Type B pancreatic cell (in vitro differentiated cells): ENCODE measurements around the gene INO80. TPM values are rescaled to one million over a fixed set of nuclear protein-coding genes. Genes with fewer than 3 reads are reported as not detected.
"Not testable (repeated sequence)": the region's sequence is repeated elsewhere in the genome, so short reads cannot be mapped to it uniquely, and the experiment has no call there.

ENCODE experiments used
- DNase-seq: peaks from one replicate; pipeline ENCODE4 v3.0.0; 2021; ENCODE audit warnings: mixed read lengths; ENCODE audit not compliant: unreplicated experiment; ENCODE audit errors: extremely low spot score
- H3K27ac Mint-ChIP-seq: 2 replicates; pipeline ENCODE4 v1.8.0; 2021; ENCODE audit warnings: mild to moderate bottlenecking, mixed read lengths
- H3K27me3 Mint-ChIP-seq: 2 replicates; pipeline ENCODE4 v1.8.0; 2021; ENCODE audit warnings: mixed read lengths
- H3K36me3 Mint-ChIP-seq: 2 replicates; pipeline ENCODE4 v1.8.0; 2021; ENCODE audit warnings: mixed read lengths
- H3K4me1 Mint-ChIP-seq: one replicate; pipeline ENCODE4 v1.8.0; 2021; ENCODE audit warnings: mixed read lengths; ENCODE audit not compliant: unreplicated experiment
- H3K4me3 Mint-ChIP-seq: 2 replicates; pipeline ENCODE4 v1.8.0; 2021; ENCODE audit warnings: mild to moderate bottlenecking, mixed read lengths
- H3K9me3 Mint-ChIP-seq: 2 replicates; pipeline ENCODE4 v1.8.0; 2021; ENCODE audit warnings: mixed read lengths
- total RNA-seq: library from RNA; stranded (reverse); gene quantifications from 2 replicates; pipeline ENCODE4 v1.2.1, GENCODE V29; 2021; ENCODE audit warnings: low replicate concordance
- TF ChIP-seq, protein P1 (sequence below): fragments of 200-600 bp; sonication (generic); conservative IDR thresholded peaks from 2 replicates; pipeline ENCODE4 v1.5.0; 2021; ENCODE audit warnings: antibody characterized with exemption, mild to moderate bottlenecking

The INO80 gene
- total RNA-seq, 1 donor from 2014 or later, result 22.3 TPM

DNA sequence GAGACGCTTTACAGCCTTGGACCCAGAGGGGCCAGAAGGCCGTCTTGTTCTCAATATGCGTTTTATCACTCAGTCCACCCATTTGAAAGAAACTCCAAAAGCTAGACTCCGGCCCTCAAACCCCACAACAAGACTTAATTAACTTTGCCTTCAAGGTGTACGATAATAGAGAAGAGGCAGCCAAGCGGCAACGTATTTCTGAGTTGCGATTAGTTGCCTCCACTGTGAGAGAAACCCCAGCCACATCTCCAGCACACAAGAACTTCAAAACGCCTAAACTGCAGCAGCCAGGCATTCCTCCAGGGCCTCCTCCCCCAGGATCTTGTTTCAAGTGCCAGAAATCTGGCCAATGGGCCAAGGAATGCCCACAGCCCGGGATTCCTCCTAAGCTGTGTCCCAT, 17.4 kb upstream of the INO80 start:
- no peak for DNase-seq
- Mint-ChIP-seq H3K4me1 (no peaks in the 10 kb centered on the region), H3K27ac (no peak overlapping the region), H3K27me3 (peaks cover 3% of the 10 kb centered on the region), H3K4me3 (no peak overlapping the region), H3K36me3 (no peaks in the 10 kb centered on the region), H3K9me3 (no peaks in the 10 kb centered on the region)
- TF ChIP-seq, protein P1, sequence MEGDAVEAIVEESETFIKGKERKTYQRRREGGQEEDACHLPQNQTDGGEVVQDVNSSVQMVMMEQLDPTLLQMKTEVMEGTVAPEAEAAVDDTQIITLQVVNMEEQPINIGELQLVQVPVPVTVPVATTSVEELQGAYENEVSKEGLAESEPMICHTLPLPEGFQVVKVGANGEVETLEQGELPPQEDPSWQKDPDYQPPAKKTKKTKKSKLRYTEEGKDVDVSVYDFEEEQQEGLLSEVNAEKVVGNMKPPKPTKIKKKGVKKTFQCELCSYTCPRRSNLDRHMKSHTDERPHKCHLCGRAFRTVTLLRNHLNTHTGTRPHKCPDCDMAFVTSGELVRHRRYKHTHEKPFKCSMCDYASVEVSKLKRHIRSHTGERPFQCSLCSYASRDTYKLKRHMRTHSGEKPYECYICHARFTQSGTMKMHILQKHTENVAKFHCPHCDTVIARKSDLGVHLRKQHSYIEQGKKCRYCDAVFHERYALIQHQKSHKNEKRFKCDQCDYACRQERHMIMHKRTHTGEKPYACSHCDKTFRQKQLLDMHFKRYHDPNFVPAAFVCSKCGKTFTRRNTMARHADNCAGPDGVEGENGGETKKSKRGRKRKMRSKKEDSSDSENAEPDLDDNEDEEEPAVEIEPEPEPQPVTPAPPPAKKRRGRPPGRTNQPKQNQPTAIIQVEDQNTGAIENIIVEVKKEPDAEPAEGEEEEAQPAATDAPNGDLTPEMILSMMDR, result no peak

DNA sequence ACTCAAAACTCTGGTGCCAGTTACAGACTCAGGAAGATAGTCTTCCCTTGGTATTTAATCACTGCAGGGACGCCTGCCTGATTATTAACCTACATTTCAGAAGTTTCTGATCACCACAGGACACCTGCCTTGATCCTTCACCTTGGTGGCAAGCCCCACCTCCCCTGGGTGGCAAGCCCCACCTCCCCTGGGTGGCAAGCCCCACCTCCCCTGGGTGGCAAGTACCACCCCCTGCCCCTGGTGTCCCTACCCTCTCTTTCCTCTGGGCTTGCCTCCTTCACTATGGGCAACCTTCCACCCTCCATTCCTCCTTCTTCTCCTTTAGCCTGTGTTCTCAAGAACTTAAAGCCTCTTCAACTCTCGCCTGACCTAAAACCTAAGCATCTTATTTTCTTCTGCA, 16.0 kb upstream of the INO80 start:
- H3K27me3 Mint-ChIP-seq, result not testable (repeated sequence)

GRCh38 chr15:41128174-41128902, 12.3 kb upstream of the INO80 start:
- Mint-ChIP-seq H3K36me3 (no peaks in the 10 kb centered on the region), H3K27me3 (peaks cover 3% of the 10 kb centered on the region), H3K4me1 (no peaks in the 10 kb centered on the region), H3K9me3 (no peaks in the 10 kb centered on the region), H3K4me3 (no peak overlapping the region), H3K27ac (no peak overlapping the region)
- no peak for DNase-seq
- TF ChIP-seq, protein P1, result no peak

More for the DNA sequence above, 16.0 kb upstream of the INO80 start:
- not testable (repeated sequence) for H3K36me3 Mint-ChIP-seq, H3K27ac Mint-ChIP-seq, H3K9me3 Mint-ChIP-seq, DNase-seq, H3K4me1 Mint-ChIP-seq, H3K4me3 Mint-ChIP-seq

DNA sequence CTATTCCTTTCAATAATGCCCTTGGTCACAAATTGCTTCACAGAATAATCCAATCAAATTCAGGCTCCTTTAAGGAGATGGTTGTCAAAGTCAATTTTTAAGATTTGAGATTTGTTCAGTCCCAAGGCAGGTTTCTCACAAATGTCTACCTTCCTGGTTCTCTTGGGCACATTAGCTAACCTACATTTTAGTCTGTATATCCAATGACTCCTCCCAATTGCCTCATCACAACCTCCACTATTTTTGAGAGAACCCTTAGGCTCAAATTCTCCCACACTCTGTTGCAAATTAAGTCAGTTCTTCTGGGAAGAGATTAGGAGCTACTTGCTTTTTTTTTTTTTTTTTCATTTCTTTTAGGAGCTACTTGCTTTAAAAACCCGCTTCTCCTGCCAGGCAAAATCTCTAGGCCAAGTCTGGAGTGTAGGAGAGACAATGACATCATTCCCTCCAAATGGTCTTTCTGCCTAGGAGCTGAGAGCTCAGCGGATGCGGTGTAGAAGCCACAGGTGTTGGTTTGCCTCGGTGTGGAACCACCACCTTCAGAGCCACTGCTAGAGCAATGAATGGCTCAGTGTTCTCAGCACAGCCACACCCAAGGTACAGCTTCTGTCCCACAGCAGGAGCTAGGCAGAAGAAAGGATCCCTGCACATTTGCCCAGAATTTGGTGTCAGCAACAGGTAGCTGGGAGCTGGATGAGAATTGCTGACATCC, 10.0 kb upstream of the INO80 start:
- Mint-ChIP-seq H3K36me3 (no peaks in the 10 kb centered on the region), H3K27me3 (no peaks in the 10 kb centered on the region), H3K27ac (no peak overlapping the region), H3K4me1 (no peaks in the 10 kb centered on the region), H3K9me3 (no peaks in the 10 kb centered on the region), H3K4me3 (no peak overlapping the region)
- TF ChIP-seq, protein P1, result no peak
- DNase-seq, result no peak

GRCh38 chr15:41125063-41125669, 9.1 kb upstream of the INO80 start:
- TF ChIP-seq, protein P1, result no peak
- no peaks in the 10 kb centered on the region for H3K4me1 Mint-ChIP-seq
- no peaks in the 10 kb centered on the region for H3K36me3 Mint-ChIP-seq
- no peaks in the 10 kb centered on the region for H3K27me3 Mint-ChIP-seq
- no peak for DNase-seq
- H3K27ac Mint-ChIP-seq, result no peak overlapping the region
- no peak overlapping the region for H3K4me3 Mint-ChIP-seq
- H3K9me3 Mint-ChIP-seq, result no peaks in the 10 kb centered on the region

DNA sequence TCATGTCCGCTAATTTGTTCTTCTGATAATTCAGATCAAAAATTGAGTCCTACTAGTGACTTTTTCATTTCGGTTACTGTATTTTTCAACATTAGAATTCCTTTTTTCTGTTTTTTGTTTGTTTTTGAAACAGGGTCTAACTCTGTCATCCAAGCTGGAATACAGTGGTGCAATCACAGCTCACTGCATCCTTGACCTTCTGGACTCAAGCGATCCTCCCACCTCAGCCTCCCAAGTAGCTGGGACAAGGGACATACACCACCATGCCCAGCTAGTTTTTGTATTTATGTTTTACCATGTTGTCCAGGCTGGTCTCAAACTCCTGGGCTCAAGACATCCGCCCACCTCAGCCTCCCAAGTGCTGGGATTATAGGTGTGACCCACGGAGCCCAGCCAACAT, 8.0 kb upstream of the INO80 start:
- TF ChIP-seq, protein P1, result no peak
- Mint-ChIP-seq H3K4me1 (no peaks in the 10 kb centered on the region), H3K27ac (no peak overlapping the region), H3K27me3 (no peaks in the 10 kb centered on the region), H3K4me3 (no peak overlapping the region), H3K36me3 (no peaks in the 10 kb centered on the region), H3K9me3 (no peaks in the 10 kb centered on the region)
- DNase-seq, result no peak
